Mesenchymal stem cell (in vitro differentiated cells and primary cell): Measurements from ENCODE around the gene TNFRSF1B.

ENCODE experiments used
- DNase-seq: peaks from one replicate; pipeline ENCODE4 v3.0.0-alpha.2; 2013
- H2AFZ ChIP-seq: one replicate; pipeline ENCODE4 v1.6.1; 2013; ENCODE audit warnings: low read depth, mild to moderate bottlenecking, control low read depth, inconsistent platforms, low read length, moderate library complexity
- H2AK5ac ChIP-seq: 2 replicates; pipeline ENCODE4 v1.6.1; 2013; ENCODE audit warnings: low read length, moderate library complexity, mild to moderate bottlenecking, inconsistent platforms; ENCODE audit not compliant: severe bottlenecking
- H2BK120ac ChIP-seq: one replicate; pipeline ENCODE4 v1.6.1; 2013; ENCODE audit warnings: low read depth, mild to moderate bottlenecking, inconsistent platforms, low read length, moderate library complexity
- H2BK12ac ChIP-seq, 2 experiments: one replicate each; pipeline ENCODE4 v1.6.1; 2013; ENCODE audit warnings: inconsistent platforms in 2 of 2, low read length in 2 of 2, mild to moderate bottlenecking in 2 of 2, moderate library complexity in 2 of 2, control low read depth in 1 of 2
- H2BK15ac ChIP-seq: one replicate; pipeline ENCODE4 v1.6.1; 2013; ENCODE audit warnings: mild to moderate bottlenecking, low read depth, inconsistent platforms; ENCODE audit not compliant: poor library complexity, severe bottlenecking
- H2BK5ac ChIP-seq: 2 replicates; pipeline ENCODE4 v1.6.1; 2013; ENCODE audit warnings: low read depth, mild to moderate bottlenecking, low read length, control low read depth, inconsistent platforms; ENCODE audit not compliant: poor library complexity, severe bottlenecking
- H3K14ac ChIP-seq, 2 experiments: one replicate each; pipeline ENCODE4 v1.6.1; 2013; ENCODE audit warnings: inconsistent platforms in 2 of 2, low read length in 2 of 2, control low read depth in 1 of 2, mild to moderate bottlenecking in 1 of 2, moderate library complexity in 1 of 2
- H3K18ac ChIP-seq, 2 experiments: one replicate each; pipeline ENCODE4 v1.6.1; 2013; ENCODE audit warnings: inconsistent platforms in 2 of 2, low read length in 2 of 2, control low read depth in 1 of 2, low read depth in 1 of 2, mild to moderate bottlenecking in 1 of 2
- H3K23ac ChIP-seq, 2 experiments: one replicate each; pipeline ENCODE4 v1.6.1; 2013; ENCODE audit warnings: inconsistent platforms in 2 of 2, low read length in 2 of 2, mild to moderate bottlenecking in 2 of 2, moderate library complexity in 2 of 2, control low read depth in 1 of 2
- H3K27ac ChIP-seq: 2 replicates; pipeline ENCODE4 v1.5.1; 2013; ENCODE audit warnings: mild to moderate bottlenecking, moderate library complexity, low read length, control low read depth, inconsistent platforms; ENCODE audit not compliant: poor library complexity, severe bottlenecking
- H3K27me3 ChIP-seq, 2 experiments: 2 replicates each; pipeline versions ENCODE4 v1.6.1 to v1.7.0; 2013; ENCODE audit warnings: low read length in 2 of 2, mild to moderate bottlenecking in 2 of 2, moderate library complexity in 2 of 2, control low read depth in 1 of 2, inconsistent platforms in 1 of 2; ENCODE audit not compliant: control insufficient read depth in 1 of 2, insufficient read depth in 1 of 2
- H3K36me3 ChIP-seq, 2 experiments: 2 replicates each; pipeline versions ENCODE4 v1.6.1 to v1.7.0; 2013; ENCODE audit warnings: low read length in 2 of 2, control low read depth in 1 of 2, inconsistent platforms in 1 of 2, low read depth in 1 of 2, mild to moderate bottlenecking in 1 of 2; ENCODE audit not compliant: insufficient read depth in 2 of 2, control insufficient read depth in 1 of 2
- H3K4ac ChIP-seq, 2 experiments: one replicate each; pipeline ENCODE4 v1.6.1; 2013; ENCODE audit warnings: inconsistent platforms in 2 of 2, low read length in 2 of 2, mild to moderate bottlenecking in 2 of 2, moderate library complexity in 2 of 2, control low read depth in 1 of 2, low read depth in 1 of 2
- H3K4me1 ChIP-seq: 2 replicates; pipeline ENCODE4 v1.6.1; 2013; ENCODE audit warnings: low read depth, low read length, control low read depth; ENCODE audit not compliant: control insufficient read depth, insufficient read depth
- H3K4me2 ChIP-seq: 2 replicates; pipeline ENCODE4 v1.6.1; 2013; ENCODE audit warnings: low read length, mild to moderate bottlenecking, inconsistent platforms; ENCODE audit not compliant: poor library complexity, severe bottlenecking
- H3K4me3 ChIP-seq, 2 experiments: 2 replicates each; pipeline versions ENCODE4 v1.5.1 to v1.7.0; 2013; ENCODE audit warnings: low read length in 2 of 2, mild to moderate bottlenecking in 2 of 2, control low read depth in 1 of 2, low read depth in 1 of 2; ENCODE audit not compliant: insufficient read depth in 1 of 2
- H3K79me1 ChIP-seq: replicated peaks from 2 replicates; pipeline ENCODE4 v1.6.1; 2013; ENCODE audit warnings: mild to moderate bottlenecking, control low read depth, low read length, inconsistent platforms; ENCODE audit not compliant: poor library complexity, severe bottlenecking
- H3K9ac ChIP-seq: 2 replicates; pipeline ENCODE4 v1.7.0; 2013; ENCODE audit warnings: mild to moderate bottlenecking, low read length, moderate library complexity
- H3K9me3 ChIP-seq: 2 replicates; pipeline ENCODE4 v1.7.0; 2013; ENCODE audit warnings: mild to moderate bottlenecking, low read length; ENCODE audit not compliant: control insufficient read depth
- H4K8ac ChIP-seq: one replicate; pipeline ENCODE4 v1.6.1; 2013; ENCODE audit warnings: inconsistent platforms, mild to moderate bottlenecking, low read length, moderate library complexity
- H4K91ac ChIP-seq: one replicate; pipeline ENCODE4 v1.6.1; 2013; ENCODE audit warnings: mild to moderate bottlenecking, low read length, inconsistent platforms
- WGBS: methylation state at CpG from one replicate; pipeline ENCODE4 v1.1.7; 2013; ENCODE audit warnings: mixed read lengths; 5-methylcytosine and 5-hydroxymethylcytosine counted together

TNFRSF1B gene

DNA sequence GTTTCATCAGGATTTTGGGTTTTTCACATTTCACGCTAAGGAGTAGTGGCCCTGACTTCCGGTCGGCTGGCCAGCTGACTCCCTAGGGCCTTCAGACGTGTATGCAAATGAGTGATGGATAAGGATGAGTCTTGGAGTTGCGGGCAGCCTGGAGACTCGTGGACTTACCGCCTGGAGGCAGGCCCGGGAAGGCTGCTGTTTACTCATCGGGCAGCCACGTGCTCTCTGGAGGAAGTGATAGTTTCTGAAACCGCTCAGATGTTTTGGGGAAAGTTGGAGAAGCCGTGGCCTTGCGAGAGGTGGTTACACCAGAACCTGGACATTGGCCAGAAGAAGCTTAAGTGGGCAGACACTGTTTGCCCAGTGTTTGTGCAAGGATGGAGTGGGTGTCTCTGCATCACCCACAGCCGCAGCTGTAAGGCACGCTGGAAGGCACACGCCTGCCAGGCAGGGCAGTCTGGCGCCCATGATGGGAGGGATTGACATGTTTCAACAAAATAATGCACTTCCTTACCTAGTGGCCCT lies 23.1 kb upstream of the TNFRSF1B start:
- no peak overlapping the region for H3K14ac ChIP-seq
- H2BK12ac ChIP-seq: peak overlapping the region; percentile 16 to 49
- no peaks in the 10 kb centered on the region for H3K27me3 ChIP-seq
- 36% methylated on average over 16 of the region's 17 CpGs for WGBS
- H3K18ac ChIP-seq: peak overlapping the region; percentile 88 to 90
- no peak overlapping the region for H2AFZ ChIP-seq
- H2BK5ac ChIP-seq: no peak overlapping the region
- no peak overlapping the region for H3K4me2 ChIP-seq
- peaks cover 11% of the 10 kb centered on the region for H3K4me1 ChIP-seq
- H3K9me3 ChIP-seq: no peaks in the 10 kb centered on the region
- no peaks in the 10 kb centered on the region for H3K36me3 ChIP-seq
- no peak overlapping the region for H2BK120ac ChIP-seq
- no peak overlapping the region for H3K27ac ChIP-seq
- H2AK5ac ChIP-seq: no peak overlapping the region
- peak overlapping the region; percentile 31 for H3K9ac ChIP-seq
- no peak overlapping the region for H2BK15ac ChIP-seq
- H3K23ac ChIP-seq: no peak overlapping the region
- H4K91ac ChIP-seq: peak overlapping the region; percentile 89
- peak; percentile 96 for DNase-seq
- H3K79me1 ChIP-seq: no peaks in the 10 kb centered on the region
- H3K4ac ChIP-seq: no peak overlapping the region
- H4K8ac ChIP-seq: peak overlapping the region; percentile 86
- H3K4me3 ChIP-seq: no peak overlapping the region

DNA sequence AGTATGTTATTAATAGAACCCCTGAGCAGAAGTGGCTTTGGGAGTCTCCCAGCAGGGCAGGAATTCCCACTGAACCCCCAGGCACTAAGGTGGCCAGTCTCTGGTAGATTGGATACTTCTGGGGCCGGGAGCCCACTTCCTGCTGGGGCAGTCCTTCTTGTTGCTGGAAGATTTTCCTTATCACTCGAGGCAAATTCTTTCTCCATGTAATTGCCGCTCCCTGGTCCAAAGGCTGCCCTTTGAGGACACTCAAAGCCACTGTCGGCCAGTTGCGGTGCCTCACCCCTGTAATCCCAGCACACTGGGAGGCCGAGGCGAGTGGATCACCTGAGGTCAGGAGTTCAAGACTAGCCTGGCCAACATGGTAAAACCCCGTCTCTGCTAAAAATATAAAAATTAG lies 22.6 kb upstream of the TNFRSF1B start:
- Histone ChIP-seq H3K9me3 (peaks cover under 1% of the 10 kb centered on the region), H3K4me2 (no peak overlapping the region), H4K8ac (no peak overlapping the region), H2AFZ (no peak overlapping the region), H3K27ac (no peak overlapping the region), H3K4me3 (no peak overlapping the region), H3K18ac (peak overlapping the region in 1 of 2 experiments; percentile 56), H4K91ac (no peak overlapping the region), H3K4ac (peak overlapping the region in 1 of 2 experiments; percentile 52), H3K27me3 (no peaks in the 10 kb centered on the region), H2BK120ac (no peak overlapping the region), H3K4me1 (peaks cover 11% of the 10 kb centered on the region), H2BK12ac (peak overlapping the region in 1 of 2 experiments; percentile 88), H3K36me3 (no peaks in the 10 kb centered on the region), H2BK5ac (no peak overlapping the region), H3K9ac (peak overlapping the region; percentile 3), H3K79me1 (no peaks in the 10 kb centered on the region), H2AK5ac (no peak overlapping the region), H2BK15ac (no peak overlapping the region), H3K23ac (no peak overlapping the region), H3K14ac (no peak overlapping the region)
- 86% methylated on average over 8 of the region's 8 CpGs for WGBS
- no peak for DNase-seq

DNA sequence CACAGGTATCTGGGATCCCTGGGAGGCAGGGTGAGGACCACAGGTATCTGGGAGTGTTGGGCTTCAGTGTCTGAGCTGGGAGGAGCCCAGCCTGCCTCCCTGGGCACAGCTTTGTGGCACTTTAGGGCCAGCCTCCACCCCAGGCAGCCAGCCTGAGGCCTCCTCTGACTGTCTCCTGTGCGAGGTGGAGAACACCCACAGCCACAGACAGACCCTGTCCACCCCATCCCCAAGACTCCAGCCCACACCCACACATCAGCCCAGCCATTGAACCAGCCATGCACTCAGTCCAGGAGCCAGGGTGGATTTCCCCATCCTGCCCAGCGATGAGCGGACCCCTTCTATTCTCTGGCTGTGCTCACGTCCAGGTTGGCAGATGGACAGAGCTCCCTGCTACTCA lies 21.8 kb upstream of the TNFRSF1B start:
- no peak overlapping the region for H2BK120ac ChIP-seq
- no peak overlapping the region for H2AK5ac ChIP-seq
- no peak overlapping the region for H3K9ac ChIP-seq
- H3K27ac ChIP-seq: no peak overlapping the region
- peak overlapping the region; percentile 15 for H4K91ac ChIP-seq
- DNase-seq: no peak
- H3K18ac ChIP-seq: no peak overlapping the region
- no peak overlapping the region for H3K14ac ChIP-seq
- H2BK12ac ChIP-seq: peak overlapping the region; percentile 15 to 61
- no peak overlapping the region for H3K4me3 ChIP-seq
- H2BK5ac ChIP-seq: no peak overlapping the region
- no peak overlapping the region for H2AFZ ChIP-seq
- H3K9me3 ChIP-seq: peaks cover 8% of the 10 kb centered on the region
- peaks cover 8% of the 10 kb centered on the region for H3K4me1 ChIP-seq
- no peak overlapping the region for H4K8ac ChIP-seq
- WGBS: 98% methylated on average over 4 of the region's 4 CpGs
- H3K4me2 ChIP-seq: no peak overlapping the region
- peak overlapping the region in 1 of 2 experiments; percentile 10 for H3K4ac ChIP-seq
- no peak overlapping the region for H3K23ac ChIP-seq
- H3K27me3 ChIP-seq: no peaks in the 10 kb centered on the region
- peak overlapping the region; percentile 1 for H2BK15ac ChIP-seq
- H3K36me3 ChIP-seq: no peaks in the 10 kb centered on the region
- no peaks in the 10 kb centered on the region for H3K79me1 ChIP-seq

DNA sequence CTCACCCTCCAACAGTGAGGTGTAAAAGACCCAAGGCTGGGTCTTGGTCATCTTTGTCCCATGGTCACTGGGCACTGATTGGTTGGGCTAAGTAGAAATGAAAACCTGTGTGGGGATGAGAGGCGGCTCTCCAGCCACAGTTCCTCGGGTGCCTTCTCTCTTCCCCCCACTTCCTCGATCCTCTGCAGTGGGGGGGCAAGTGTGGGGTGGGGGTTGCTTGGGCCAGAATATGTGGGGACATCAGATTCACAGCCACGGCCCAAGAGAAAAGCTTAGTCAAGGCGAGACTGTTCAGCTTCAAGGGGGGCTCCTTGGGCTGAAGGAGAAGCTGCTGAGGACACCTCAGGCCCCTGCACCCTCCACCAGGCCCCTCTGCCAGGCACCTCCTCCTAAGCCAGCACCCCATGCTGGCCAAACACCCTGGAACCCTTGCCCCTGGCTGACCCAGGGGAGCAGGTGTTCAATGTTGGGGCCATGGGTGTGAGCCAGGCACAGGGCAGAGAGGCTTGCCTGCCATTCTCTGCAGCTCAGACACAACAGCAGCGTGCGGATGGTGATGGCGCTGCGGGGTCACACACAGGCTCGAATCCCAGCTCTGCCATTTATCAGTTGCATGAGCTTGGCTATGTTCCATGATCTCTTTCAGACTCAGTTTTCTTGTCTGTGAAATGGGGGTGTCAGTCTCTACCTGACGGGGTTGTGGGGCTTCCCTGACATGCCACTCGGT lies 21.0 kb upstream of the TNFRSF1B start:
- Histone ChIP-seq H3K27me3 (no peaks in the 10 kb centered on the region), H4K91ac (peak overlapping the region; percentile 80), H3K9ac (no peak overlapping the region), H3K4me2 (no peak overlapping the region), H3K18ac (peak overlapping the region in 1 of 2 experiments; percentile 18), H3K9me3 (peaks cover 8% of the 10 kb centered on the region), H2BK12ac (peak overlapping the region; percentile 72 to 73), H2AFZ (no peak overlapping the region), H2BK15ac (no peak overlapping the region), H4K8ac (no peak overlapping the region), H3K36me3 (no peaks in the 10 kb centered on the region), H3K4me1 (peaks cover 8% of the 10 kb centered on the region), H3K23ac (no peak overlapping the region), H3K79me1 (no peaks in the 10 kb centered on the region), H2BK5ac (no peak overlapping the region), H3K27ac (no peak overlapping the region), H2AK5ac (no peak overlapping the region), H3K4me3 (no peak overlapping the region), H2BK120ac (no peak overlapping the region), H3K14ac (no peak overlapping the region), H3K4ac (peak overlapping the region; percentile 3 to 12)
- no peak for DNase-seq
- 95% methylated on average over 8 of the region's 12 CpGs for WGBS
